MV-4-11 (cell line): ENCODE data around the gene DNAAF5.
"Not testable (repeated sequence)": the region's sequence is repeated elsewhere in the genome, so short reads cannot be mapped to it uniquely, and the experiment has no call there.

Experiments used
- DNase-seq: peaks from one replicate; lab custom pipeline; 2025; lab: John Stamatoyannopoulos, UW

Gene DNAAF5

DNA sequence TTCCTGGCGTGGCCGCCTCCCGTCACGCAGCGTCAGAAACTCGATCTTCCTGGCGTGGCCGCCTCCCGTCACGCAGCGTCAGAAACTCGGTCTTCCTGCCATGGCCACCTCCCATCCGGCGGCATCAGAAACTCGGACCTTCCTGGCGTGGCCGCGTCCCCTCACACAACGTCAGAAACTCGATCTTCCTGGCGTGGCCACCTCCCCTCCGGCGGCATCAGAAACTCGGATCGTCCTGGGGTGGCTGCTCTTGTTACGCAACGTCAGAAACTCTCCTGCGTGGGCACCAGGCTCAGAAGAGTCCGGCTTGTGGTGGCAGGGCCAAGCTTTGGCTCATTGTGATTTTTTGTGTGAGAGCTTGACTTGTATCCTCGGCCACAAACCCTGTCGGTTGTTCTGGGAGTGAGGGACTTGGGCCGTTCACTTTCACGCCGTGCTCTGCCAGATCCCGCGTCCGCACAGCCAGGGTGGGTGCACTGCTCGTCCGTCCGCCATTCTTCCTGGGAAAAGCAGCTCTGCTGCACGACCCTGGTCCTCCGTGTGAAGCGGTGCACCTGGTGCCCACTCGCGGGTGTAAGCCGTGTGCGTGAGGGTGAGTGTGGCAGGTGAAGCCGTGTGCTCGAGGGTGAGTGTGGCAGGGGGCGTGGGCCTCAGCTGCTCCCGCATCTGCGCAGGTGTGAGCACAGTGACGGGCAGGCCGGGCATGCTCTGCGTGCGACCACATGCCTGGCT lies 56.4 kb downstream of the DNAAF5 start:
- no peak for DNase-seq

DNA sequence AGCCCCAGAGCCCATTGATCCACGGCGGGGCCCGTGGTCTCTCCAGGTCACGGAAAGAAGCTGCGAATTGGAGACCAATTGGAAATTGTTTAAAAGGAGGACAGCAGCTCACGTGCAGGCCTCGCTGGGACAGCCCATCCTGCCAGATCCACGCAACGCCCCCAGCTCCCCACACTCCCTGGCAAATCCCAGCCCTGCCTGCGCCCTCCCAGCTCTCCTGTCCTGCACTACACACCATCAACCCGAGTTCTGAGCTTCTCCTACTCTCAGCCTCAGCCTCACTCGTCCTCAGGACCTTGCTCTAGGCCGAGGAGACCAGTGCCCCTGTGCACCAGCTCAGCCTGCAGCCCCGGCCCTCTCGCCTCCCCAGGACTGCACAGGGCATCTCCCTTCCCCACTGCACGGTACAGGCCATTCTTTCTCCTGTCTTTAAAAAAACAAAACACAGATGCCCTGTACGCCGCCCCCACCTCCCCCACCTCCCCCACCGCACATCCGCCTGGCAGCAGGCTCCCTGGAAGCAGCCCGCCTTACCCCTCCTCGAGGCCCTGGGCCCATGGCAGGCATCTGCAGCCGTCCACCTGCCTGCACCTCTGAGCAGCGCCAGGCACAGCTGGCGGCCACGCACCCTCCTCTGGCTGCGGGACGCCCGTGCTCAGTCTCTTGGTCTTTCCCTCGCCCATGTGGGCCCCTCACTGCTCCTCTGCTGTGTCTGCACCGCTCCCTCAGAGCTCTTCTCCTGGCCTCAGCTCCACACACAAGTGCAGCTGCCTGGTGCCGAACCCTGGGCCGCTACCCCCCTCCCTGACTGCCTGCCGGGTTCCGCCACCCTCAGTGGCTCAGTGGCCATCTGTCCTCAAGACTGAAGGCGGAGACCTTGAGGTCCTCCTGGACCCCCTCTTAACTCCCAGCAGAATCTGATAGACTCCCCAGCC lies 57.3 kb downstream of the DNAAF5 start:
- DNase-seq = no peak

DNA sequence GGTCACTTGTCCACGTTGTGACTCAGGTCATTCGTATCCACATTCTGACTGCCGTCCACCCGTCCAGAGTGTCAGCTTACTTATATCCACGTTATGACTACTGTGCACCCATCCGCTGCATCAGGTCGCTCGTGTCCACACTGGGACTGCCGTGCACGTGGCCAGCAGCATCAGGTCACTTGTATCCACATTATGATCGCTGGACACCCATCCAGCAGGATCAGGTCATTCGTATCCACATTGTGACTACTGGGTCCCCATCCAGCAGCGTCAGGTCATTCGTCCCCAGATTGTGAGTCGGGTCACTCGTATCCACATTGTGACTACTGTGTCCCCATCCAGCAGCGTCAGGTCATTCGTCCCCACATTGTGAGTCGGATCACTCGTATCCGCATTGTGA lies 58.5 kb downstream of the DNAAF5 start:
- no peak for DNase-seq

DNA sequence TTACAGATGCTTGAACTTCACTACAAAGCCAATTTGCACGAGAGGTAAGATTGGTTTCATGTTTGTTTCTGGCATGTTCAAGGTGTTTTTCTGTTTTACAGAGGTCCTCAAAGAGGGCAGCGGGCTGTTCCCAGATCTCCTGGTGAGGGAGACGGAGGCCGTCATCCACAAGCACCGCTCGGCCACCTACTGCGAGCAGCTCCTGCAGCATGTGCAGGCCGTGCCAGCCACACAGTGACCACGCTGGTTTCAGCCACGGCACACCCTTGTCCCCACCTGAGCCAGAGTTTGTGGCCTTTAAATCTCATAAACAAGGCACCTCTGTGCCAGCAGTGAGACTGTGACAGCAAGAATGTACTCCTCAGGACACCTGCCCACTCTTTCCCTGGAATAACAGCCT lies 58.9 kb downstream of the DNAAF5 start:
- no peak for DNase-seq

DNA sequence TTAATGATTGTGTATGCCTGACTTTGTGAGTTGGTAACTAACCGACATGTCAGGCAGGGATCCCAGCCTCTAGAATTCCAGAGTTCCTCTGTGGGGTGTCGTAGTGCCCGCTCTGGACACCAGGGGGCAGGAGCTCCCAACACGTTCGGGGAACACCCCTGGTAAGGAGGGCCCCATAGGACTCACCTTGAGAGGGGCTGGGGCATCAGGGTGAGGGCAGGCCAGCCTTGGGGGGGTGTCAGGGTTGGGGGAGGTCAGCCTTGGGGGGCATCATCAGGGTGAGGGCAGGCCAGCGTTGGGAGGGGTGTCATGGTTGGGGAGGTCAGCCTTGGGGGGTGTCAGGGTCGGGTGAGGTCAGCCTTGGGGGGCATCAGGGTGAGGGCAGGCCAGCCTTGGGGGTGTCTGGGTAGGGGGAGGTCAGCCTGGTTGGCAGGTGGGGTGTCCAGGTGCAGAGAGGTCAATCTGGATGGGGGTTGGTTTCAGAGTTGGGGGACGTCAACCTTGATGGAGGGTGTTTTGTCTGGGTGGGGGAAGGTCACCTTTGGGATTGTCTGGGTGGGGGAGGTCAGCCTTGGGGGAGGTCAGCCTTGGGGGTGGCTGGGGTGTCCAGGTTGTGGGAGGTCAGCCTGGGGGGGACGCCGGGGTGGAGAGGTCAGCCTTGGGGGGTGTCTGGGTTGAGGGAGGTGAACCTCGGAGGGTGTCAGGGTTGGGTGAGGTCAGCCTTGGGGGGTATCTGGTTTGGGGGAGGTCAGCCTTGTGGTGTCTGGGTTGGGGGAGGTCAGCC lies 60.2 kb downstream of the DNAAF5 start:
- peak; percentile 17 for DNase-seq

DNA sequence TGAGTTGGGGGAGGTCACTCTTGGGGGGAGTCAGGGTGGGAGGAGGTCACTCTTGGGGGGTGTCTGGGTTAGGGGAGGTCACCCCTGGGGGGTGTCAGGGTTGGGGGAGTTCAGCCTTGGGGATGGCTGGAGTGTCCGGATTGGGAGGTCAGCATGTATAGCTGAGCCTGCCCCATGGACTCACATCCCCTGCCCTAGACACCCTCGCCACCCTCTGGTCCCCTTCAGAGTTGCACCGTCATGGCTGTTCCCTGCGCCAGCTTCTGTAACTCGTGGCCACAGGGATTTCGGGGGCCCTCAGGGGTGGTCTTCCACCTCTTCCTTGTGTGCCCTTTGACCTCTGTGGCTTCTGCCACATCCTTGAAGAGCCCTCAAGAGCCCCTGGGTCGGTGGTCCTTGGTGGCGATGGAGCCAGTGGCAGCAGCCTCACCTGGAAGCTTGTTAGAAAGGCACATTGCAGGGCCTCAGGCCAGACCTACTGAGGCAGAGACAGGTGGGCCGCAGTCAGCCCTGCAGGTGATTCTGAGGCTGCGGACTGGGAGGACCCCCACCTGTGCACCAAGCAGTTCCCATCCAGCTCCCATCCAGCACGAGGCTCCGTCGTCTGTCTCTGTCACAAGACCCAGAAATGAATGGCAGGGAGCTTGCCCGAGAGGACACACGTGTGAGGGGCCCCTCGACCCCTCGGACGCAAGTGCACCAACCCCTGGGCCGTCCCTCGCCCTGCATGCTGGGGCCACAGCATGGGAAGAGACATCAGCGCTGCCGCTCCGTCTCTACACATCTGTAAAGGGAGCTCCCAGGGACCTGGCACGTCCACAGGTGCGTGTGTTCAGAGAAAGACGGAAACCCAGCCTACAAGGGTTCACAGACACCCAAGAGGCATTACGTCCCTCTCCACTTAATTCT lies 61.1 kb downstream of the DNAAF5 start:
- no peak for DNase-seq

DNA sequence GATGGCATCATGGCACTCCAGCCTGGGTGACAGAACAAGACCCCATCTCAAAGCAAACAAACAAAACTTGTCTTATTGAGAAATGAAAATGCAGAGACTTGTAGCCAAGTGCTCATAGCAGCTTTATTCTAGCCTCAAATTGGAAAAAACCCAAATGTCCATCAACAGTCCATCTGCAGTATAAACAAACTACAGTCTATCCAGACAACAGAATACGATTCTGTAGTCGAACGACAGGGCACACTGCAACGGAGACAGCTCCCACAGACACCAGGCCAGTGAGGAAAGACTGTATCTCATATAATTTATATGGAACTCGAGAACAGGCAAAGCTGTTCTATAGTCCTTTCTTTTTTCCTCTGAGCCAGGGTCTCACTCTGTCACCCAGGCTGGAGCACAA lies 65.0 kb downstream of the DNAAF5 start:
- DNase-seq = no peak

DNA sequence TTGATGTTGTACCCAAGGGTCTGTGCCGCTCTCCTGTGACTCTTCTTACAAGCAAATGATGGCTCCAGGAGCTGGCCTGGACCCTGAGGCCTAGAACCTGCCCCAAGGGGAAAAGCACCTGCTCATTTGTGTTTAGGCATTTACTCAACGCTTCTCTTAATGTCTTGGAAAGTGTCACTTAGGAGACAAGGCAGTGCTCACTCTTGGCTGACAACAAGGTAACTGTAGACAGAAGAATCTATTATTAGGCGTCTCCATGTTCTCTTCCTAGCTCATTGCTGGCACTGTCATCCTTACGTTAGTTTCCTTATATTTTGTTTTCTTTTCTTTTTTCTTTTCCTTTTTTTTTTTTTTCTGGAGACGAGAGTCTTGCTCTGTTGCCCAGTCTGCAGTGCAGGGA lies 67.7 kb downstream of the DNAAF5 start:
- DNase-seq = no peak

DNA sequence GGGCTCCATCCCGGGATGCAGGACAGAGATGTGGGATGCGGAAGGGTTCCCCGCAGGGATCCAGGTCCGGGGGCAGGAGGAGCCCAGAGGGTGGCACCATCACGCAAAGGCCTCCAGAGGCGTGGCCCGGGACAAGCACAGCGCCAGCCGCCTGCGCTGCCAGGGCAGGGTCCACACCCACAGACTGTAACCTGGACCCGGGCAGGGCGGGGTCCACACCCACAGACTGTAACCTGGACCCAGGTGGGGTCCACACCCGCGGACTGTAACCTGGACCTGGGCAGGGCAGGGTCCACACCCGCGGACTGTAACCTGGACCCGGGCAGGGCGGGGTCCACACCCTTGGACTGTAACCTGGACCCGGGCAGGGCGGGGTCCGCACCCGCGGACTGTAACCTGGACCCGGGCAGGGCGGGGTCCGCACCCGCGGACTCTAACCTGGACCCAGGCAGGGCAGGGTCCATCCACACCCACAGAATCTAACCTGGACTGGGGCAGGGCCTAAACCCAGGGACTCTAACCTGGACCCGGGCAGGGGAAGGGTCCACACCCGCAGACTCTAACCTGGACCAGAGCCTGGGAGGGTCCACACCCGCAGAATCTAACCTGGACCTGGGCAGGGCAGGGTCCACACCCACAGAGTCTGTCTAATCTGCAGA lies 68.3 kb downstream of the DNAAF5 start:
- no peak for DNase-seq

DNA sequence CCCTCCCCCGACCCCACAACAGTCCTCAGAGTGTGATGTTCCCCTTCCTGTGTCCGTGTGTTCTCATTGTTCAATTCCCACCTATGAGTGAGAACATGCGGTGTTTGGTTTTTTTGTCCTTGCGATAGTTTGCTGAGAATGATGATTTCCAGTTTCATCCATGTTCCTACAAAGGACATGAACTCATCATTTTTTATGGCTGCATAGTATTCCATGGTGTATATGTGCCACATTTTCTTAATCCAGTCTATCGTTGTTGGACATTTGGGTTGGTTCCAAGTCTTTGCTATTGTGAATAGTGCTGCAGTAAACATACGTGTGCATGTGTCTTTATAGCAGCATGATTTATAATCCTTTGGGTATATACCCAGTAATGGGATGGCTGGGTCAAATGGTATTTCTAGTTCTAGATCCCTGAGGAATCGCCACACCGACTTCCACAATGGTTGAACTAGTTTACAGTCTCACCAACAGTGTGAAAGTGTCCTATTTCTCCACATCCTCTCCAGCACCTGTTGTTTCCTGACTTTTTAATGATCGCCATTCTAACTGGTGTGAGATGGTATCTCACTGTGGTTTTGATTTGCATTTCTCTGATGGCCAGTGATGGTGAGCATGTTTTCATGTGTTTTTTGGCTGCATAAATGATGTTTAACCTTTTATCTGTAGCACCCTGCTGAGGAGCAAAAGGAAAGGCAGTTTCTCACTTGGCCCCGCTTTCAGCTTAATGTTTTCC lies 70.1 kb downstream of the DNAAF5 start:
- DNase-seq = not testable (repeated sequence)

DNA sequence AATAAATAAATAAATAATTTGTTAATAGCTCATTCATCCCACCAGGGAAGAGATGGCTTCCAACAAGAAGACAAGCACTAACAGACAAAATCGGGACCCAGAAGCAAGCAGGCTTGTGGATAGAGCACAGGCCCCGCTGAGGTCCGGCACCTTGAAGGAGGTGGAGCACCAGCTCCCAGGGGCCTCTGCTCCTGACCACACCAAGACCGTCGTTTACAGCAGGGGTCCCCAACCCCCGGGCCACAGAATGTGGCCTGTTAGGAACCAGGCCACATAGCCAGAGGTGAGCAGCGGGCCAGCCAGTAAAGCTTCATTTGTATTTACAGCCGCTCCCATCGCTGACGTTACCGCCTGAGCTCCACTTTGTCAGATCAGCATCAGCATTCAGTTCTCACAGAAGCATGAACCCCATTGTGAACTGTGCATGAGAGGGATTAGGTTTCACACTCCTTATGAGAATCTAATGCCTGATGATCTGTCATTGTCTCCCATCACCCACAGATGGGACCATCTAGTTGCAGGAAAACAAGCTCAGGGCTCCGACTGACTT lies 72.5 kb downstream of the DNAAF5 start:
- no peak for DNase-seq

DNA sequence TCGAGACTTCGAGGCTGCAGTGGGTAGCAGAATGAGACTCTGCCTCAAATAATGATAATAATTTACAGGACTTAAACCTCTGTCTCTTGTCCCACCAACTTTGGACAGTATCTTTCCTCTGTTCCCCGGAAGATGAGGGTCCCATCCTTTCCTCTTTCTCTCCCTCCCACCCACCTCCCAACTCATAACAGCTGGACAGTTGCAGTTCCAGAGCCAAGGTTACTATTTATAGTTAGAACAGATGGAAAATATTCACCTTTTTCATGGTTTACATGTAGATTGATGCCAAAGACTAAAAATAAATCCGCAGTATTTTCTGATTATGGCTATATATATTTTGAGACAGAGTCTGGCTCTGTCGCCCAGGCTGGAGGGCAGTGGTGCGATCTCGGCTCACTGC lies 74.2 kb downstream of the DNAAF5 start:
- no peak for DNase-seq

DNA sequence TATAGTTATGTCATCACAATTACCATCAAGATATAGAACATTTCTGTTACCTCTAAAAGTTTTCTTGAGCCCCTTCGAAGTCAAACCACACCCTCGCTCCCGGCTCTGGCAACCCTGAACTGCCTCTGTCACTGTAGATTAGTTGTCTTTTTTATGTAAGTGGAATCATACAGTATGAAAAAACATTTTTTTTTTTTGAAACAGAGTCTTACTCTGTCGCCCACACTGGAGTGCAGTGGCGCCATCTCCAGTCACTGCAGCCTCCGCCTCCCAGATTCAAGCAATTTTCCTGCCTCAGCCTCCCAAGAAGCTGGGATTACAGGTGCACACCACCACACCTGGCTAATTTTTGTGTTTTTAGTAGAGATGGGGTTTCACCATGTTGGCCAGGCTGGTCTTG lies 74.9 kb downstream of the DNAAF5 start:
- DNase-seq = not testable (repeated sequence)

DNA sequence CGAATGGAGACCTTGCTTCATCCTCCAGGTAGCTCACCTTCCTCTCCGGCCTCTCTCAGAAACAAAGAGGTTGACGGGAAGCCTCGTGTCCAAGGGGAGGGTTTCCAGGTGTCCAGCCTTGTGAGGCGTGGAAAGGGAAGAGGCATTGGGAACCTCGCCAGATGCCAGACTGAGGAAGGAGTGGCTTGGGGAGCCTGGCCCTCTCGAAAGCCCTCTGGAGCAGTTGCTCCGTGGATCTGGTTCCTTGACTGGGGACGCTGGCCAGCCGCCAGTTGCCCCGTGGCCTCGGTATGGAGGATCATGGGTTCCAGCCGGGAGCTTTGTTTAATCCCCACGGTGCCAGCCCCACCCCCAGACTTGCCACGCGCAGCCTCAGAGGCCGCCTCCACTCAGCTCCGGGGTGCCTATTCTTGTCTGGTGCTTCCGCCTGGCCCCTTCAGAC lies 75.5 kb downstream of the DNAAF5 start:
- DNase-seq = no peak

DNA sequence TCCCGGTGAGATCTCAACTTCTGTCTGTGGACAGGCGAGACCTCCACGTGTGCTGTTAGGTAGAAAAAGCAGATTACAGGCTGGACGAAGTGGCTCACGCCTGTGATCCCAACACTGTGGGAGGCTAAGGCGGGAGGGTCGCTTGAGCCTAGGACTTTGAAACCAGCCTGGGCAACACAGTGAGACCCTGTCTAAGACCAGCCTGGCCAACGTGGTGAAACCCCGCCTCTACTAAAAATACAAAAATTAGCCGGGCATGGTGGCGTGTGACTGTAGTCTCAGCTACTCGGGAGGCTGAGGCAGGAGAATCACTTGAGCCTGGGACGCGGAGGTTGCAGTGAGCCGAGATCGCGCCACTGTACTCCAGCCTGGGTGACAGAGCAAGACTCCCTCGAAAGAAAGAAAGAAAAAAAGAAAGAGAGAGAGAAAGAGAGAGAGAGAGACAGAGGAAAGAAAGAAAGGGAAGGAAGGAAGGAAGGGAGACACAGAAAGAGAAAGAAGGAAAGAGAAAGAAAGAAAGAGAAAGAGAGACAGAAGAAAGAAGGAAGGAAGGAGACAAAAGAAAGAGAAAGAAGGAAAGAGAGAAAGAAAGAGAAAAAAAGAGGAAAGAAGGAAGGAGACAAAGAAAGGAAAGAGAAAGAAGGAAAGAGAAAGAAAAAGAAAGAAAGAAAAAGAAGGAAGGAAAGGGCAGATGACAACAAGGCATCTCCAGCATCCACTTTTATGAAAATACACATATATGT lies 76.2 kb downstream of the DNAAF5 start:
- DNase-seq = no peak

DNA sequence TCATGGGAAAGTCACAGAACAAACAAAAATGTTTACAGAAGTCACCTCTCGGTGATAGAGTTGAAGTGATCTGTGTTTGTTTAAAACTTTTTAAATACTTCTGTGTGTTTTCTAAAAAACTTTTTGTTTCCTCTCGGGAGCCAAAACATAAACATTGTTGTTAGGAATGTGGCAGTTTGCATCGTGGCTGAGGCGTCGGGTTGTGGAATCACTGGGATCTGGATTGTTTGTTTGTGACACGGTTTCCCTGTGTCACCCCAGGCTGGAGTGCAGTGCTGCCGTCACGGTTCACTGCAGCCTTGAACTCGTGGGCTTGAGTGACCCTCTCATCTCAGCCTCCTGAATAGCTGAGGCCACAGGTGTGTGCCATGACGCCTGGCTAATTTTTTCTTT lies 76.7 kb downstream of the DNAAF5 start:
- DNase-seq = no peak

DNA sequence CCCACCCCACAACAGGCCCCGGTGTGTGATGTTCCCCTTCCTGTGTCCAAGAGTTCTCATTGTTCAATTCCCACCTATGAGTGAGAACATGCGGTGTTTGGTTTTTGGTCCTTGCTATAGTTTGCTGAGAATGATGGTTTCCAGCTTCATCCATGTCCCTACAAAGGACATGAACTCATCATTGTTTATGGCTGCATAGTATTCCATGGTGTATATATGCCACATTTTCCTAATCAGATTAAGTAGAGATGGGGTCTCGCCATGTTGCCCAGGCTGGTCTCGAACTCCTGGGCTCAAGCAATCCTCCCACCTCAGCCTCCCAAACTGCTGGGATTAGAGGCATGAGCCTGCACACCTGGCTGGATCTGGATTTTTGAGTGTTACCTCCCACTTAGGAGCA lies 77.3 kb downstream of the DNAAF5 start:
- not testable (repeated sequence) for DNase-seq

DNA sequence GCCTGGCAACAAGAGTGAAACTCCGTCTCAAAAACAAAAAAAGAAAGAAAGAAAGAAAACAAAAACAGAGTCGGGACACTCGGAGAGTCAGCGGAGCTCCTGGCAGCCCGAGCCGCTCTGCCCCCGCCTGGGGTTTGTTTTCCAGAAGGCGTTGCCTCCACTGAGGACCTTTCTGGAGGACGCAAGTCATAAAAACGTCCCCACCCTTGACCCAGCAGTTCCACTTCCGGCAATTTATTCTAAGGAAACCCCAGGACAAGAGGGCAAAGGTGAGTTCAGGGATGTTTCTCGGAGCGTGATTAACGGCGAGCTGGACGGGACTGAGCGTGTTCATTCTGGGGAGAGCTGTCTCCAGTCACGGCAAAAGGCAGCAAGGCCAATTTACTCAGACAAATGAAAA lies 78.8 kb downstream of the DNAAF5 start:
- no peak for DNase-seq
